Lower leg skin (tissue), 3 donors: ENCODE data around the gene GALR2.

Experiments
- POLR2A ChIP-seq, 2 donors: fragments of 450-650 bp; IDR thresholded peaks; one replicate each; pipeline ENCODE4 v1.6.1; 2016 to 2017; ENCODE audit warnings: antibody characterized with exemption in 2 of 2, mild to moderate bottlenecking in 1 of 2, moderate library complexity in 1 of 2
- TF ChIP-seq, protein P1 (sequence below), 3 donors: fragments of 450-650 bp; IDR thresholded peaks; one replicate each; pipeline ENCODE4 v1.5.1; 2016; ENCODE audit warnings: antibody characterized with exemption in 3 of 3, mild to moderate bottlenecking in 3 of 3, moderate library complexity in 2 of 3

DNA sequence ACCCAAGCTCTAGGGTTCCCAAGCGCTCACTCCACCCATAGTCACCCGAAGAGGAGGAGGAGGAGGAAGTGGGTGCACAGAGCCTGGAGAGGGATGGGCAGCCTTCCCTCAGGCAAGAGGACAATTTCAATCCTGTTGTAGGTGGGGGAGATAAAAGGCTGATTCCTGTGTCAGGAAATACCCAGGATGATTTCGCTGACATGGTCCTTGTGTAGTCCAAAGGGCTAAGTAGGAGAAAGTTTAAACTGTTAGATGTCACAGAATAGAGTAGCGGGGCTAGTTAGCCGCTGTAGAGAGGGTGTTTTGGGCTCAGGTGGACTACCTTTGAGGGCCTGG lies 30.3 kb downstream of the GALR2 start:
- TF ChIP-seq, protein P1, sequence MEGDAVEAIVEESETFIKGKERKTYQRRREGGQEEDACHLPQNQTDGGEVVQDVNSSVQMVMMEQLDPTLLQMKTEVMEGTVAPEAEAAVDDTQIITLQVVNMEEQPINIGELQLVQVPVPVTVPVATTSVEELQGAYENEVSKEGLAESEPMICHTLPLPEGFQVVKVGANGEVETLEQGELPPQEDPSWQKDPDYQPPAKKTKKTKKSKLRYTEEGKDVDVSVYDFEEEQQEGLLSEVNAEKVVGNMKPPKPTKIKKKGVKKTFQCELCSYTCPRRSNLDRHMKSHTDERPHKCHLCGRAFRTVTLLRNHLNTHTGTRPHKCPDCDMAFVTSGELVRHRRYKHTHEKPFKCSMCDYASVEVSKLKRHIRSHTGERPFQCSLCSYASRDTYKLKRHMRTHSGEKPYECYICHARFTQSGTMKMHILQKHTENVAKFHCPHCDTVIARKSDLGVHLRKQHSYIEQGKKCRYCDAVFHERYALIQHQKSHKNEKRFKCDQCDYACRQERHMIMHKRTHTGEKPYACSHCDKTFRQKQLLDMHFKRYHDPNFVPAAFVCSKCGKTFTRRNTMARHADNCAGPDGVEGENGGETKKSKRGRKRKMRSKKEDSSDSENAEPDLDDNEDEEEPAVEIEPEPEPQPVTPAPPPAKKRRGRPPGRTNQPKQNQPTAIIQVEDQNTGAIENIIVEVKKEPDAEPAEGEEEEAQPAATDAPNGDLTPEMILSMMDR (IDR thresholded peaks at IDR 0.05) = no peak
- TF ChIP-seq POLR2A (IDR thresholded peaks at IDR 0.05) = no peak
